Neural cell (in vitro differentiated cells): ENCODE results near the gene WDR70. TPM values are rescaled to one million over a fixed set of nuclear protein-coding genes. Genes with fewer than 3 reads are reported as not detected.

Source experiments
- H2AFZ ChIP-seq: fragments of 200-600, 300-800 bp; sonication (generic), shearing (Covaris generic); 2 replicates; pipeline ENCODE4 v1.6.0; 2014; ENCODE audit warnings: low read depth, mild to moderate bottlenecking, antibody characterized with exemption, low read length, moderate library complexity
- H3F3A ChIP-seq: fragments of 200-600 bp; shearing (Covaris generic); 2 replicates; pipeline ENCODE4 v1.6.1; 2016; ENCODE audit warnings: mild to moderate bottlenecking, moderate library complexity, mixed read lengths, antibody characterized with exemption, low read length; ENCODE audit not compliant: insufficient read depth, poor library complexity, severe bottlenecking
- H3K27ac ChIP-seq: fragments of 200-600, 300-800 bp; sonication (generic), shearing (Covaris generic); 2 replicates; pipeline ENCODE4 v1.5.1; 2014; ENCODE audit warnings: mild to moderate bottlenecking, low read length, moderate library complexity
- H3K27me3 ChIP-seq: fragments of 300-800, 200-600 bp; sonication (generic), shearing (Covaris generic); 2 replicates; pipeline ENCODE4 v1.6.0; 2014; ENCODE audit warnings: mild to moderate bottlenecking, low read depth, low read length, moderate library complexity; ENCODE audit not compliant: insufficient read depth
- H3K36me3 ChIP-seq: fragments of 300-800, 200-600 bp; sonication (generic), shearing (Covaris generic); 2 replicates; pipeline ENCODE4 v1.5.1; 2014; ENCODE audit warnings: mild to moderate bottlenecking, antibody characterized with exemption, low read length, moderate library complexity; ENCODE audit not compliant: insufficient read depth
- H3K4me2 ChIP-seq: fragments of 300-800, 200-600 bp; sonication (generic), shearing (Covaris generic); 2 replicates; pipeline ENCODE4 v1.6.0; 2014; ENCODE audit warnings: mild to moderate bottlenecking, low read length
- H3K4me3 ChIP-seq: fragments of 300-800, 200-600 bp; sonication (generic), shearing (Covaris generic); 2 replicates; pipeline ENCODE4 v1.5.1; 2014; ENCODE audit warnings: mild to moderate bottlenecking, low read length, moderate library complexity
- H3K79me2 ChIP-seq: fragments of 200-600 bp; shearing (Covaris generic); replicated peaks from 2 replicates; pipeline ENCODE4 v1.6.0; 2014; ENCODE audit warnings: mild to moderate bottlenecking, low read length, moderate library complexity; ENCODE audit not compliant: insufficient read depth
- H3K9ac ChIP-seq: fragments of 300-800, 200-600 bp; sonication (generic), shearing (Covaris generic); 2 replicates; pipeline ENCODE4 v1.6.1; 2016; ENCODE audit warnings: mild to moderate bottlenecking, low read length, mixed read lengths
- H3K9me2 ChIP-seq: fragments of 200-600 bp; shearing (Covaris generic); 2 replicates; pipeline ENCODE4 v1.6.1; 2016; ENCODE audit warnings: mild to moderate bottlenecking, low read length, mixed read lengths; ENCODE audit not compliant: insufficient read depth
- H3K9me3 ChIP-seq: fragments of 200-600, 300-800 bp; sonication (generic), shearing (Covaris generic); 2 replicates; pipeline ENCODE4 v1.6.1; 2016; ENCODE audit warnings: mild to moderate bottlenecking, mixed run types, low read length, moderate library complexity, mixed read lengths
- H4K20me1 ChIP-seq: fragments of 200-600 bp; shearing (Covaris generic); 2 replicates; pipeline ENCODE4 v1.6.1; 2016; ENCODE audit warnings: mild to moderate bottlenecking, mixed run types; ENCODE audit not compliant: insufficient read depth
- CTCF ChIP-seq: fragments of 450-650 bp; IDR thresholded peaks from 2 replicates; pipeline ENCODE4 v1.5.1; 2014; ENCODE audit warnings: antibody characterized with exemption, mild to moderate bottlenecking, moderate library complexity; ENCODE audit not compliant: poor library complexity, severe bottlenecking
- EP300 ChIP-seq: fragments of 450-650 bp; conservative IDR thresholded peaks from 2 replicates; pipeline ENCODE4 v1.6.1; 2014; ENCODE audit warnings: antibody characterized with exemption, mild to moderate bottlenecking, moderate library complexity; ENCODE audit not compliant: poor library complexity, severe bottlenecking
- EZH2 ChIP-seq: fragments of 200-600, 300-800 bp; shearing (Covaris generic), sonication (generic); IDR thresholded peaks from 2 replicates; pipeline ENCODE4 v1.6.1; 2014; ENCODE audit warnings: antibody characterized with exemption, low read length, borderline replicate concordance, mild to moderate bottlenecking; ENCODE audit not compliant: insufficient read depth, poor library complexity, severe bottlenecking
- MXI1 ChIP-seq: fragments of 450-650 bp; conservative IDR thresholded peaks from 2 replicates; pipeline ENCODE4 v1.6.1; 2014; ENCODE audit warnings: antibody characterized with exemption, mild to moderate bottlenecking; ENCODE audit not compliant: poor library complexity, severe bottlenecking
- POLR2AphosphoS5 ChIP-seq: IDR thresholded peaks from 2 replicates; pipeline ENCODE4 v1.6.1; 2012
- RAD21 ChIP-seq: fragments of 450-650 bp; conservative IDR thresholded peaks from 2 replicates; pipeline ENCODE4 v1.6.1; 2014; ENCODE audit warnings: antibody characterized with exemption, mild to moderate bottlenecking, moderate library complexity
- REST ChIP-seq: IDR thresholded peaks from 2 replicates; pipeline ENCODE4 v1.6.1; 2012; ENCODE audit warnings: borderline replicate concordance
- SMC3 ChIP-seq: fragments of 450-650 bp; conservative IDR thresholded peaks from 2 replicates; pipeline ENCODE4 v1.6.1; 2014; ENCODE audit warnings: antibody characterized with exemption, mild to moderate bottlenecking, moderate library complexity; ENCODE audit not compliant: poor library complexity
- TAF1 ChIP-seq: IDR thresholded peaks from 2 replicates; pipeline ENCODE4 v1.6.1; 2012; ENCODE audit warnings: low read depth
- polyA plus RNA-seq: library from polyadenylated mRNA; depleted of rRNA; stranded (reverse); fragments of >200 nt; gene quantifications from 2 replicates; pipeline ENCODE4 v1.2.3, GENCODE V29; 2014

The WDR70 gene
- polyA plus RNA-seq, 1 donor from 2014 or later, result 40.9 TPM

GRCh38 chr5:37575541-37576489 is 196.7 kb downstream of the WDR70 start:
- no peaks in the 10 kb centered on the region for H3K36me3 ChIP-seq
- H3K4me2 ChIP-seq, result no peak overlapping the region
- TF ChIP-seq POLR2AphosphoS5 (no peak), SMC3 (no peak)
- no peak overlapping the region for H3K27ac ChIP-seq
- H2AFZ ChIP-seq, result no peak overlapping the region
- H3K9me2 ChIP-seq, result no peaks in the 10 kb centered on the region
- H3K79me2 ChIP-seq, result no peaks in the 10 kb centered on the region
- no peaks in the 10 kb centered on the region for H4K20me1 ChIP-seq
- no peaks in the 10 kb centered on the region for H3K27me3 ChIP-seq
- H3K9ac ChIP-seq, result no peak overlapping the region
- no peaks in the 10 kb centered on the region for H3K9me3 ChIP-seq
- H3K4me3 ChIP-seq, result no peak overlapping the region
- no peaks in the 10 kb centered on the region for H3F3A ChIP-seq

- Histone ChIP-seq H4K20me1 (no peaks in the 10 kb centered on the region), H3K79me2 (no peaks in the 10 kb centered on the region), H3K9ac (no peak overlapping the region), H3K27me3 (no peaks in the 10 kb centered on the region), H3K36me3 (no peaks in the 10 kb centered on the region), H3K9me3 (no peaks in the 10 kb centered on the region), H3F3A (no peaks in the 10 kb centered on the region), H3K27ac (no peak overlapping the region), H3K4me2 (no peak overlapping the region), H3K9me2 (no peaks in the 10 kb centered on the region), H2AFZ (no peak overlapping the region), H3K4me3 (no peak overlapping the region)
- no peak for TF ChIP-seq RAD21
- TF ChIP-seq REST, result no peak
- TF ChIP-seq EP300, result no peak
- no peak for TF ChIP-seq EZH2
- no peak for TF ChIP-seq CTCF
- TF ChIP-seq TAF1, result no peak
- TF ChIP-seq POLR2AphosphoS5, result no peak
- no peak for TF ChIP-seq SMC3
- no peak for TF ChIP-seq MXI1
Measured at GRCh38 chr5:37576552-37576951, 197.4 kb downstream of the WDR70 start.
